Endothelial cell of umbilical vein (primary cell): ENCODE results near the gene PROKR2. TPM values are rescaled to one million over a fixed set of nuclear protein-coding genes. Genes with fewer than 3 reads are reported as not detected.

Experiments
- BruUV-seq: library from RNA; stranded (reverse); fragments of 400-500 nt; replicated peaks from 2 replicates; lab custom pipeline; 2021; lab: Mats Ljungman, UMichigan
- CTCF ChIA-PET: fragments of 300-600, 350-600 bp; sonication (Branson Sonifier 250); formaldehyde crosslinking; loops from one replicate; lab custom pipeline; 2021; ENCODE audit warnings: antibody characterized with exemption, inconsistent platforms; lab: Charles Lee
- POLR2A ChIA-PET: fragments of 300-600, 350-600 bp; sonication (Branson Sonifier 250); formaldehyde crosslinking; loops from one replicate; lab custom pipeline; 2021; ENCODE audit warnings: antibody characterized with exemption, inconsistent platforms; lab: Charles Lee
- DNase-seq: peaks from one replicate; pipeline ENCODE4 v3.0.0-alpha.2; 2011; ENCODE audit warnings: low read depth, low spot score
- FAIRE-seq: peaks from 2 replicates; lab custom pipeline; 2011; peaks lifted over from hg19 to GRCh38; lab: Jason Lieb, UNC
- H2AFZ ChIP-seq: 2 replicates; pipeline ENCODE4 v1.6.0; 2012; ENCODE audit warnings: low read depth, low read length, control low read depth, inconsistent platforms
- H3K27ac ChIP-seq: 2 replicates; pipeline ENCODE4 v1.5.1; 2011; ENCODE audit warnings: low read depth, mild to moderate bottlenecking, control low read depth, low read length, moderate library complexity; ENCODE audit not compliant: insufficient read depth
- H3K27me3 ChIP-seq, 2 experiments: 2 replicates each; pipeline versions ENCODE4 v1.6.0 to v1.6.1; 2011; ENCODE audit warnings: low read length in 2 of 2, mixed read lengths in 1 of 2; ENCODE audit not compliant: control insufficient read depth in 2 of 2, insufficient read depth in 2 of 2
- H3K36me3 ChIP-seq, 2 experiments: 2 replicates in 1 of 2; 3 replicates in 1 of 2; pipeline ENCODE4 v1.5.1; 2011; ENCODE audit warnings: low read length in 2 of 2, mild to moderate bottlenecking in 1 of 2, moderate library complexity in 1 of 2; ENCODE audit not compliant: control insufficient read depth in 2 of 2, insufficient read depth in 2 of 2; ENCODE audit errors: extremely low read depth in 1 of 2
- H3K4me1 ChIP-seq: 3 replicates; pipeline ENCODE4 v1.5.1; 2011; ENCODE audit warnings: mild to moderate bottlenecking, low read length; ENCODE audit not compliant: control insufficient read depth, insufficient read depth; ENCODE audit errors: extremely low read depth
- H3K4me2 ChIP-seq: 2 replicates; pipeline ENCODE4 v1.6.1; 2011; ENCODE audit warnings: low read length, control low read depth, mixed read lengths; ENCODE audit not compliant: insufficient read depth
- H3K4me3 ChIP-seq, 3 experiments: fragments of 200-600 bp in 1 of 3; sonication (generic), shearing (Covaris generic) in 1 of 3; replicated peaks in 1 of 3; 2 replicates each; pipeline ENCODE4 v1.5.1; 2011 to 2016; ENCODE audit warnings: control low read depth in 3 of 3, low read length in 3 of 3, mild to moderate bottlenecking in 2 of 3, inconsistent platforms in 1 of 3, low read depth in 1 of 3, moderate library complexity in 1 of 3; ENCODE audit not compliant: insufficient read depth in 1 of 3
- H3K79me2 ChIP-seq: 2 replicates; pipeline ENCODE4 v1.6.0; 2012; ENCODE audit warnings: low read length, inconsistent platforms; ENCODE audit not compliant: control insufficient read depth, insufficient read depth
- H3K9ac ChIP-seq: replicated peaks from 2 replicates; pipeline ENCODE3; 2011; ENCODE audit warnings: low read length, control low read depth; ENCODE audit not compliant: insufficient read depth; ENCODE audit errors: extremely low read depth
- H3K9me1 ChIP-seq: replicated peaks from 3 replicates; pipeline ENCODE4 v1.6.0; 2011; ENCODE audit warnings: mild to moderate bottlenecking, low read length; ENCODE audit not compliant: control insufficient read depth, insufficient read depth; ENCODE audit errors: extremely low read depth
- H3K9me3 ChIP-seq: replicated peaks from 2 replicates; pipeline ENCODE4 v1.5.1; 2012; ENCODE audit warnings: low read length, inconsistent platforms; ENCODE audit not compliant: control insufficient read depth, insufficient read depth
- H4K20me1 ChIP-seq: replicated peaks from 2 replicates; pipeline ENCODE3; 2011; ENCODE audit warnings: mild to moderate bottlenecking, low read length; ENCODE audit not compliant: control insufficient read depth, insufficient read depth; ENCODE audit errors: extremely low read depth
- CTCF ChIP-seq, 2 donors: IDR thresholded peaks; 1 replicate in 1 of 2; 2 replicates in 1 of 2; pipeline ENCODE4 v1.5.1; 2011; ENCODE audit warnings: low read length in 2 of 2, mild to moderate bottlenecking in 2 of 2, moderate library complexity in 2 of 2, control low read depth in 1 of 2, inconsistent platforms in 1 of 2, low read depth in 1 of 2; ENCODE audit not compliant: insufficient read depth in 1 of 2; ENCODE audit errors: extremely low read depth in 1 of 2
- EZH2 ChIP-seq: IDR thresholded peaks from 2 replicates; pipeline ENCODE4 v1.6.1; 2012; ENCODE audit warnings: borderline replicate concordance, low read depth, mild to moderate bottlenecking, moderate library complexity, low read length, inconsistent platforms; ENCODE audit not compliant: severe bottlenecking
- FOS ChIP-seq: IDR thresholded peaks from 2 replicates; pipeline ENCODE4 v1.6.1; 2011; ENCODE audit warnings: mild to moderate bottlenecking, low read length, moderate library complexity, borderline replicate concordance; ENCODE audit not compliant: insufficient read depth
- GATA2 ChIP-seq: IDR thresholded peaks from 2 replicates; pipeline ENCODE4 v1.7.0; 2011; ENCODE audit warnings: low read depth, mild to moderate bottlenecking, moderate library complexity, mixed read lengths, low read length; ENCODE audit not compliant: insufficient read length, insufficient read depth
- JUN ChIP-seq: IDR thresholded peaks from 2 replicates; pipeline ENCODE4 v1.6.1; 2011; ENCODE audit warnings: borderline replicate concordance, low read depth; ENCODE audit not compliant: insufficient read length, insufficient read depth
- MAX ChIP-seq: IDR thresholded peaks from 2 replicates; pipeline ENCODE4 v1.6.1; 2011; ENCODE audit not compliant: insufficient read depth, insufficient read length
- MYC ChIP-seq: IDR thresholded peaks from one replicate; pipeline ENCODE4 v1.6.1; 2011; ENCODE audit warnings: mild to moderate bottlenecking, low read depth, low read length
- POLR2A ChIP-seq: IDR thresholded peaks from 2 replicates; pipeline ENCODE4 v1.6.1; 2012; ENCODE audit warnings: low read depth, mild to moderate bottlenecking, control low read depth, low read length
- POLR2AphosphoS5 ChIP-seq: IDR thresholded peaks from 2 replicates; pipeline ENCODE4 v1.6.1; 2012; ENCODE audit warnings: low read depth, mild to moderate bottlenecking, control low read depth, low read length, moderate library complexity; ENCODE audit not compliant: insufficient read depth
- dilution Hi-C: fragments of 300-500 bp; cut with MboI; formaldehyde crosslinking; loops from one replicate; pipeline ENCODE4 v1.15.0; 2019; ENCODE audit warnings: low sequenced_read_pairs; ENCODE audit not compliant: extremely low pct_ligation_motif_present
- intact Hi-C: fragments of 100-400 bp; cut with micrococcal nuclease; formaldehyde crosslinking; loops from one replicate; pipeline ENCODE4 v1.10.0; 2022
- polyA plus RNA-seq, 4 experiments: library from polyadenylated mRNA; depleted of rRNA in 3 of 4; stranded (reverse) in 3 of 4; unstranded in 1 of 4; fragments of >200 nt; gene quantifications; 2 replicates each; pipeline versions ENCODE4 v1.2.1 to v1.2.3, GENCODE V29; 2011 to 2012; ENCODE audit warnings: missing spikeins in 1 of 4
- total RNA-seq: library from RNA; stranded (reverse); gene quantifications from 2 replicates; pipeline ENCODE4 v1.2.3, GENCODE V29; 2021

The PROKR2 gene
- total and polyA plus RNA-seq, 2 donors (not counting 3 experiments of a cell fraction or from before 2014, with no cell fraction given) = not detected

DNA sequence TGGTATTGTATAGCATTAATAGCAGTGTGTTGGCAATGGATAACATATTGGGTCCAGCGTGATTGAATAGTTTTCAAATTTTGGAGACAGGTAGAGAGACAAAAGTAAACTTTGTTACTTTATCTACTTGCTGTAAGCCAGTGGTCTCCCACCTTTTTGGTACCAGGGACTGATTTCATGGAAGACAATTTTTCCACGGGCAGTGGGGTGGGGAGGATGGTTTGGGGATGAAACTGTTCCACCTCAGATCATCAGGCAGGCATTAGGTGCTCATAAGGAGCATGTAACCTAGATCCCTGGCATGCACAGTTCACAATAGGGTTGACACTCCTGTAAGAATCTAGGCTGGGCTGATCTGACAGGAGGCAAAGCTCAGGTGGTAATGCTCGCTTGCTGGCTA lies 14.6 kb upstream of the PROKR2 start:
- H3K27me3 ChIP-seq = peaks cover 7 to 40% of the 10 kb centered on the region in 2 experiments
- no peaks in the 10 kb centered on the region for H3K4me1 ChIP-seq
- intact Hi-C loops (no loop called here), dilution Hi-C loops (no loop called here)
- no peaks in the 10 kb centered on the region for H4K20me1 ChIP-seq
- no peak for DNase-seq
- ChIA-PET CTCF (interaction anchor here (0.8 kb wide), 1 partner anchor 42 kb away, joined by 3 read pairs; no protein-coding TSS in a partner anchor), POLR2A (no interaction called here)
- no peaks in the 10 kb centered on the region for H3K9me1 ChIP-seq
- H2AFZ ChIP-seq = no peak overlapping the region
- BruUV-seq = no TSS peak
- H3K9me3 ChIP-seq = no peaks in the 10 kb centered on the region
- H3K79me2 ChIP-seq = no peaks in the 10 kb centered on the region
- no peak for FAIRE-seq
- H3K4me3 ChIP-seq = no peak overlapping the region
- TF ChIP-seq EZH2 (no peak), MAX (no peak), POLR2AphosphoS5 (no peak), MYC (no peak), FOS (no peak), POLR2A (no peak), CTCF (IDR thresholded peaks at IDR 0.05; ENCODE audit: extremely low read depth in 1 of 2, insufficient read depth in 1 of 2, low read depth in 1 of 2, low read length in 2 of 2) (no peak), JUN (no peak), GATA2 (no peak)
- H3K36me3 ChIP-seq = no peaks in the 10 kb centered on the region
- H3K9ac ChIP-seq = no peak overlapping the region
- no peak overlapping the region for H3K4me2 ChIP-seq
- no peak overlapping the region for H3K27ac ChIP-seq
